K562 (cell line): ENCODE results near the gene REEP6. TPM values are rescaled to one million over a fixed set of nuclear protein-coding genes. Genes with fewer than 3 reads are reported as not detected.

Experiments used
- BCOR ChIP-seq: fragments of 450-650 bp; IDR thresholded peaks from 2 replicates; pipeline ENCODE4 v1.6.1; 2016
- C11orf30 ChIP-seq: fragments of 450-650 bp; IDR thresholded peaks from 2 replicates; pipeline ENCODE4 v1.6.1; 2016; ENCODE audit warnings: low read depth, mild to moderate bottlenecking
- CHCHD3 ChIP-seq: fragments of 250-450 bp; sonication (Bioruptor Pico); IDR thresholded peaks from 2 replicates; pipeline ENCODE4 v2.1.2; 2022; ENCODE audit warnings: mild to moderate bottlenecking
- DNMT1 ChIP-seq: fragments of 450-650 bp; IDR thresholded peaks from 2 replicates; pipeline ENCODE4 v1.6.1; 2016; ENCODE audit warnings: antibody characterized with exemption, mild to moderate bottlenecking
- ETV6 ChIP-seq, 3 experiments: fragments of 150-350 bp in 1 of 3; sonication (generic) in 1 of 3; formaldehyde crosslinking in 1 of 3; IDR thresholded peaks; 2 replicates each; pipeline versions ENCODE4 v1.6.1 to v1.8.0; 2014 to 2022; ENCODE audit warnings: borderline replicate concordance in 2 of 3, low read depth in 2 of 3, antibody characterized with exemption in 1 of 3, low read length in 1 of 3, mild to moderate bottlenecking in 1 of 3, missing genetic modification reagents in 1 of 3
- FUS ChIP-seq: fragments of 200-400 bp; formaldehyde crosslinking; optimal IDR thresholded peaks from 2 replicates; pipeline ENCODE3; 2017; ENCODE audit warnings: low read depth, low read length
- HNRNPUL1 ChIP-seq: fragments of 200-400 bp; formaldehyde crosslinking; IDR thresholded peaks from 2 replicates; pipeline ENCODE4 v1.6.1; 2017; ENCODE audit warnings: low read length
- HSF4 ChIP-seq: fragments of 250-450 bp; sonication (Bioruptor Pico); IDR thresholded peaks from 2 replicates; pipeline ENCODE4 v2.1.2; 2022; ENCODE audit warnings: mild to moderate bottlenecking, moderate library complexity, borderline replicate concordance
- IFI16 ChIP-seq: fragments of 250-450 bp; sonication (Bioruptor Pico); IDR thresholded peaks from 2 replicates; pipeline ENCODE4 v2.1.2; 2022; ENCODE audit warnings: mild to moderate bottlenecking, inconsistent platforms
- JUN ChIP-seq, 2 experiments: sonication (generic) in 1 of 2; formaldehyde crosslinking in 1 of 2; IDR thresholded peaks; 2 replicates each; pipeline versions ENCODE4 v1.6.1 to v1.8.0; 2012 to 2022; ENCODE audit warnings: borderline replicate concordance in 2 of 2, mild to moderate bottlenecking in 2 of 2, improper control_type of control experiment in 1 of 2, low read depth in 1 of 2, low read length in 1 of 2, missing genetic modification reagents in 1 of 2
- KLF13 ChIP-seq: fragments of 450-650 bp; IDR thresholded peaks from 2 replicates; pipeline ENCODE4 v1.6.1; 2016; ENCODE audit warnings: missing genetic modification characterization, low read depth, mild to moderate bottlenecking, missing compliant biosample characterization, moderate library complexity, borderline replicate concordance
- MCM3 ChIP-seq: fragments of 450-650 bp; IDR thresholded peaks from 2 replicates; pipeline ENCODE4 v1.6.1; 2016
- NR3C1 ChIP-seq: sonication (generic); formaldehyde crosslinking; IDR thresholded peaks from 2 replicates; pipeline ENCODE4 v1.8.1; 2022; ENCODE audit warnings: missing genetic modification reagents
- PHF20 ChIP-seq: fragments of 450-650 bp; IDR thresholded peaks from 2 replicates; pipeline ENCODE4 v1.6.1; 2018; ENCODE audit not compliant: partially characterized antibody
- PYGO2 ChIP-seq: fragments of 450-650 bp; IDR thresholded peaks from 2 replicates; pipeline ENCODE4 v1.6.1; 2016; ENCODE audit warnings: mild to moderate bottlenecking, missing genetic modification characterization, moderate library complexity, missing compliant biosample characterization
- TEAD4 ChIP-seq, 2 experiments: sonication (generic) in 1 of 2; formaldehyde crosslinking in 1 of 2; IDR thresholded peaks; 2 replicates each; pipeline versions ENCODE4 v1.6.1 to v1.8.0; 2012 to 2022; ENCODE audit warnings: borderline replicate concordance in 1 of 2, inconsistent platforms in 1 of 2, low read length in 1 of 2, mild to moderate bottlenecking in 1 of 2, missing genetic modification reagents in 1 of 2
- TRIM24 ChIP-seq, 2 experiments: fragments of 450-650 bp; IDR thresholded peaks; 2 replicates each; pipeline ENCODE4 v1.6.1; 2016
- ZKSCAN8 ChIP-seq: fragments of 200-800 bp; sonication (Bioruptor generic); IDR thresholded peaks from 2 replicates; pipeline ENCODE4 v1.6.1; 2016; ENCODE audit warnings: missing genetic modification characterization, missing compliant biosample characterization
- ZNF146 ChIP-seq: IDR thresholded peaks from one replicate; pipeline ENCODE4 v1.6.1; 2018; ENCODE audit warnings: missing compliant biosample characterization; ENCODE audit not compliant: unreplicated experiment
- ZNF239 ChIP-seq: fragments of 250-450 bp; sonication (Bioruptor Pico); IDR thresholded peaks from 2 replicates; pipeline ENCODE4 v1.4.0; 2020; ENCODE audit warnings: mild to moderate bottlenecking
- ZNF354B ChIP-seq: fragments of 250-450 bp; sonication (Bioruptor Pico); IDR thresholded peaks from 2 replicates; pipeline ENCODE4 v1.4.0; 2020
- ZNF695 ChIP-seq: fragments of 450-650 bp; formaldehyde crosslinking; IDR thresholded peaks from 2 replicates; pipeline ENCODE4 v1.4.0; 2020; ENCODE audit warnings: mild to moderate bottlenecking, moderate library complexity
- ZNF699 ChIP-seq: fragments of 250-450 bp; sonication (Bioruptor Pico); IDR thresholded peaks from 2 replicates; pipeline ENCODE4 v1.8.0; 2021; ENCODE audit warnings: mild to moderate bottlenecking, moderate library complexity; ENCODE audit not compliant: insufficient replicate concordance
- ZNF764 ChIP-seq: fragments of 250-450 bp; sonication (Bioruptor Pico); IDR thresholded peaks from 2 replicates; pipeline ENCODE4 v1.4.0; 2020; ENCODE audit warnings: low read depth, mild to moderate bottlenecking, moderate library complexity
- polyA plus RNA-seq, 8 experiments: library from polyadenylated mRNA; depleted of rRNA in 4 of 8; stranded (reverse) in 5 of 8; unstranded in 3 of 8; fragments of >200 nt; fragmentation: Nextera tagmentation in 2 of 8; fragmentation: Illumina TruSeq in 1 of 8; extraction: Ambion mirVana in 2 of 8; extraction: Trizol in 1 of 8; gene quantifications; 2 replicates each; pipeline versions ENCODE4 v1.2.1 to v1.2.3, GENCODE V29; 2011 to 2014; ENCODE audit warnings: inconsistent platforms in 1 of 8, missing spikeins in 1 of 8
- total RNA-seq, 7 experiments: library from RNA; depleted of rRNA in 6 of 7; stranded (reverse); fragments of >200 nt in 6 of 7; fragmentation: Illumina TruSeq in 2 of 7; extraction: Trizol in 2 of 7; gene quantifications; 2 replicates each; pipeline versions ENCODE4 v1.2.1 to v1.2.3, GENCODE V29; 2011 to 2021; ENCODE audit warnings: low replicate concordance in 1 of 7
- TF ChIP-seq, protein P1 (sequence below): fragments of 450-650 bp; IDR thresholded peaks from 2 replicates; pipeline ENCODE4 v1.6.1; 2017; ENCODE audit warnings: mild to moderate bottlenecking, moderate library complexity
- TF ChIP-seq, protein P2 (sequence below): fragments of 450-650 bp; conservative IDR thresholded peaks from 2 replicates; pipeline ENCODE4 v1.6.1; 2016; ENCODE audit warnings: missing genetic modification characterization, low read depth, mild to moderate bottlenecking, missing compliant biosample characterization, moderate library complexity

The REEP6 gene
- total and polyA plus RNA-seq, 9 of the 15 experiments (the other 6 are each of a cell fraction or from before 2014, with no cell fraction given), result 1.2 to 64.2 (median 12.7) TPM

DNA sequence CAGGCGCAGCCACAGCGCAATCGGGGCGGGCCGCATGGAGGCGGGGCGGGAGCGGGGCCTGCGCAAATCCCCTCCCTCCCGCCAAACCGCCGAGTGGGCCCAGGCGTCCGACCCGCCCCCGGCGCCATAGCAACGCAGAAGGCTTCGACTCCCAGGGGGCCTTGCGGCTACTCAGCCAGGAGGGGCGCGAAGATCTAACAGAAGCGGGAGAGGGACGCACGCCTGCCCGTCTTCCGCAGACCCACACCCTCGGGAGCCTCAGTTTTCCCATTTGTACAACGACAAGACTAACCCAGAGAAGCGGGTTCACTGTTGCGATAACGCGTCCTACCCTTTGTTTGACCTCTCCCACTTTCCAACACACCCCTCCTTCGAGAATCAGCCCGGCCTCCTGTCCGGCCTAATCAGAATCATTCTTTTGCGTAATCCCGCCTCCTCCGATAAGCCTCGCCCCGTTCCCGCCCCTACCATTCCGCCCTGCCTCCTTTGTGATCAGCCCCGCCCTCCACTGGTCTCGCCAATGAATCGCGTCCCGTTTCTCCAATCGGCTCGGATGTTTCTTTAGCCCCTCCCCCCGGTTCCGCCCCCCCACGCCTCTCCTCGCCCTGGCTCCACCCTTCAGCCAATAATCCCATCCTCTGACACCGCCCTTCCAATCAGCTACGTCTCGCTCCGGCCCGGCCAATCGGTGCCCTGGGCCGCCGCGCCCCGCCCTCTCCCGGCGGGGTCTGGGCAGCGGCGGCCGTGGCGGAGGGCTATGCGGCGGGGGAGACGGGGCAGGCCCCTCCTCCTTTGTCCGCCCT is 469 bp upstream of the REEP6 start, which contains the start of gene PCSK4 (continued):
- TF ChIP-seq JUN (IDR thresholded peaks at IDR 0.05; ENCODE audit: borderline replicate concordance, low read depth, low read length) (0 out of 2 replicates have a peak, but pooled peaks have one; percentile 14), JUN (CRISPR knock-in tag; IDR thresholded peaks at IDR 0.05; ENCODE audit: borderline replicate concordance) (no peak), ZNF354B (no peak), HSF4 (CRISPR knock-in tag) (no peak), ZNF239 (CRISPR knock-in tag) (no peak), ZKSCAN8 (no peak), HNRNPUL1 (no peak), KLF13 (peak; percentile 35; the same call in 1 of the 2 replicates), ETV6 (IDR thresholded peaks at IDR 0.05; ENCODE audit: borderline replicate concordance in 1 of 2, low read depth in 2 of 2, low read length in 1 of 2) (no peak), ETV6 (CRISPR knock-in tag; IDR thresholded peaks at IDR 0.05; ENCODE audit: borderline replicate concordance) (no peak), NR3C1 (CRISPR knock-in tag) (no peak), TRIM24 (IDR thresholded peaks at IDR 0.05) (no peak), ZNF695 (CRISPR knock-in tag) (no peak), DNMT1 (no peak), FUS (no peak), CHCHD3 (CRISPR knock-in tag) (no peak), PHF20 (no peak), IFI16 (no peak), ZNF146 (CRISPR knock-in tag) (no peak), MCM3 (no peak), C11orf30 (no peak), TEAD4 (IDR thresholded peaks at IDR 0.05; ENCODE audit: low read length) (no peak), TEAD4 (CRISPR knock-in tag; IDR thresholded peaks at IDR 0.05; ENCODE audit: borderline replicate concordance) (no peak), BCOR (no peak), ZNF764 (no peak), ZNF699 (CRISPR knock-in tag) (no peak), PYGO2 (tag) (no peak)
- TF ChIP-seq, protein P1, sequence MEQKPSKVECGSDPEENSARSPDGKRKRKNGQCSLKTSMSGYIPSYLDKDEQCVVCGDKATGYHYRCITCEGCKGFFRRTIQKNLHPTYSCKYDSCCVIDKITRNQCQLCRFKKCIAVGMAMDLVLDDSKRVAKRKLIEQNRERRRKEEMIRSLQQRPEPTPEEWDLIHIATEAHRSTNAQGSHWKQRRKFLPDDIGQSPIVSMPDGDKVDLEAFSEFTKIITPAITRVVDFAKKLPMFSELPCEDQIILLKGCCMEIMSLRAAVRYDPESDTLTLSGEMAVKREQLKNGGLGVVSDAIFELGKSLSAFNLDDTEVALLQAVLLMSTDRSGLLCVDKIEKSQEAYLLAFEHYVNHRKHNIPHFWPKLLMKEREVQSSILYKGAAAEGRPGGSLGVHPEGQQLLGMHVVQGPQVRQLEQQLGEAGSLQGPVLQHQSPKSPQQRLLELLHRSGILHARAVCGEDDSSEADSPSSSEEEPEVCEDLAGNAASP, result no peak
- TF ChIP-seq, protein P2, sequence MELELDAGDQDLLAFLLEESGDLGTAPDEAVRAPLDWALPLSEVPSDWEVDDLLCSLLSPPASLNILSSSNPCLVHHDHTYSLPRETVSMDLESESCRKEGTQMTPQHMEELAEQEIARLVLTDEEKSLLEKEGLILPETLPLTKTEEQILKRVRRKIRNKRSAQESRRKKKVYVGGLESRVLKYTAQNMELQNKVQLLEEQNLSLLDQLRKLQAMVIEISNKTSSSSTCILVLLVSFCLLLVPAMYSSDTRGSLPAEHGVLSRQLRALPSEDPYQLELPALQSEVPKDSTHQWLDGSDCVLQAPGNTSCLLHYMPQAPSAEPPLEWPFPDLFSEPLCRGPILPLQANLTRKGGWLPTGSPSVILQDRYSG (tag), result no peak
